Fibroblast of lung (primary cell): Measurements from ENCODE around the gene EFCAB12. TPM values are rescaled to one million over a fixed set of nuclear protein-coding genes. Genes with fewer than 3 reads are reported as not detected.
A peak's percentile ranks its signal among the peaks of the same experiment; 100 is the strongest.
"Not testable (repeated sequence)": the region's sequence is repeated elsewhere in the genome, so short reads cannot be mapped to it uniquely, and the experiment has no call there.

Source experiments
- DNase-seq, 2 donors: peaks; one replicate each; pipeline versions ENCODE4 v3.0.0 to v3.0.0-alpha.2; 2010; ENCODE audit warnings: low read depth in 2 of 2
- H2AFZ ChIP-seq: 2 replicates; pipeline ENCODE4 v1.5.1; 2012; ENCODE audit warnings: low read length, control low read depth, inconsistent platforms
- H3K27ac ChIP-seq: 2 replicates; pipeline ENCODE4 v1.5.1; 2011; ENCODE audit warnings: low read length, control low read depth; ENCODE audit not compliant: insufficient read depth
- H3K27me3 ChIP-seq: 2 replicates; pipeline ENCODE4 v1.5.1; 2011; ENCODE audit warnings: mild to moderate bottlenecking, low read length; ENCODE audit not compliant: control insufficient read depth, insufficient read depth
- H3K36me3 ChIP-seq: 2 replicates; pipeline ENCODE4 v1.5.1; 2011; ENCODE audit warnings: low read length; ENCODE audit not compliant: control insufficient read depth, insufficient read depth
- H3K4me1 ChIP-seq: 2 replicates; pipeline ENCODE4 v1.5.1; 2011; ENCODE audit warnings: low read length; ENCODE audit not compliant: control insufficient read depth, insufficient read depth; ENCODE audit errors: extremely low read depth
- H3K4me2 ChIP-seq: 2 replicates; pipeline ENCODE4 v1.5.1; 2011; ENCODE audit warnings: low read length, control low read depth; ENCODE audit not compliant: insufficient read depth; ENCODE audit errors: extremely low read depth
- H3K4me3 ChIP-seq, 4 experiments: fragments of 200-600 bp in 1 of 4; sonication (generic) in 1 of 4; replicated peaks in 1 of 4; 2 replicates each; pipeline ENCODE4 v1.5.1; 2011 to 2016; ENCODE audit warnings: low read length in 4 of 4, low read depth in 3 of 4, mild to moderate bottlenecking in 3 of 4, control low read depth in 2 of 4, inconsistent platforms in 1 of 4, mixed read lengths in 1 of 4; ENCODE audit not compliant: insufficient read depth in 1 of 4; ENCODE audit errors: control extremely low read depth in 1 of 4
- H3K79me2 ChIP-seq: 2 replicates; pipeline ENCODE4 v1.5.1; 2012; ENCODE audit warnings: mild to moderate bottlenecking, low read length, inconsistent platforms; ENCODE audit not compliant: control insufficient read depth, insufficient read depth
- H3K9ac ChIP-seq: 2 replicates; pipeline ENCODE4 v1.5.1; 2011; ENCODE audit warnings: mild to moderate bottlenecking, low read length, control low read depth; ENCODE audit not compliant: insufficient read depth
- H3K9me3 ChIP-seq: 2 replicates; pipeline ENCODE4 v1.5.1; 2012; ENCODE audit warnings: low read depth, low read length; ENCODE audit not compliant: control insufficient read depth, insufficient read depth
- H4K20me1 ChIP-seq: 2 replicates; pipeline ENCODE4 v1.5.1; 2011; ENCODE audit warnings: low read length; ENCODE audit not compliant: control insufficient read depth, insufficient read depth; ENCODE audit errors: extremely low read depth
- CTCF ChIP-seq, 2 donors: IDR thresholded peaks in 1 of 2; conservative IDR thresholded peaks in 1 of 2; 1 replicate in 1 of 2; 2 replicates in 1 of 2; pipeline ENCODE4 v1.5.1; 2011 to 2012; ENCODE audit warnings: low read length in 2 of 2, control low read depth in 1 of 2, inconsistent platforms in 1 of 2, low read depth in 1 of 2, mild to moderate bottlenecking in 1 of 2
- EZH2 ChIP-seq: IDR thresholded peaks from 2 replicates; pipeline ENCODE4 v1.5.1; 2012; ENCODE audit warnings: low read length, control low read depth, mild to moderate bottlenecking; ENCODE audit errors: missing control alignments
- polyA plus RNA-seq, 2 donors: library from polyadenylated mRNA; depleted of rRNA in 1 of 2; stranded (reverse) in 1 of 2; unstranded in 1 of 2; fragments of >200 nt; gene quantifications; 2 replicates each; pipeline ENCODE4 v1.2.1, GENCODE V29; 2011 to 2012; ENCODE audit warnings: missing spikeins in 1 of 2
- total RNA-seq: library from RNA; depleted of rRNA; stranded (reverse); fragments of >200 nt; gene quantifications from 2 replicates; pipeline ENCODE4 v1.2.1, GENCODE V29; 2014

EFCAB12 gene
- total and polyA plus RNA-seq, 2 donors (not counting 1 experiment from before 2014, with no cell fraction given) = 0.17 TPM; not detected in 1

- TF ChIP-seq EZH2 (no peak), CTCF (conservative IDR thresholded peaks at IDR 0.05 in 1 of 2, IDR thresholded peaks at IDR 0.05 in 1 of 2; ENCODE audit: low read depth in 1 of 2, low read length in 2 of 2) (no peak)
- peaks cover 23% of the 10 kb centered on the region for H3K4me1 ChIP-seq
- peak overlapping the region; percentile 77 for H3K27ac ChIP-seq
- DNase-seq = peak in 1 of 2 donors; percentile 16
- peak overlapping the region; percentile 66 for H3K4me2 ChIP-seq
- no peaks in the 10 kb centered on the region for H4K20me1 ChIP-seq
- H3K9ac ChIP-seq = no peak overlapping the region
- H3K27me3 ChIP-seq = no peaks in the 10 kb centered on the region
- H2AFZ ChIP-seq = no peak overlapping the region
- no peaks in the 10 kb centered on the region for H3K9me3 ChIP-seq
- peaks cover 14% of the 10 kb centered on the region for H3K36me3 ChIP-seq
- H3K79me2 ChIP-seq = peaks cover 2% of the 10 kb centered on the region
- H3K4me3 ChIP-seq = no peak overlapping the region
Measured at GRCh38 chr3:129389572-129389937, 38.9 kb downstream of the EFCAB12 start.

GRCh38 chr3:129388791-129389571 lies 39.5 kb downstream of the EFCAB12 start:
- H3K4me3 ChIP-seq, H3K27me3 ChIP-seq, H3K9ac ChIP-seq, H3K9me3 ChIP-seq, H3K79me2 ChIP-seq, H4K20me1 ChIP-seq, H2AFZ ChIP-seq: not testable (repeated sequence)
- peaks cover 23% of the 10 kb centered on the region for H3K4me1 ChIP-seq
- peak overlapping the region; percentile 94 for H3K27ac ChIP-seq
- peak overlapping the region; percentile 66 for H3K4me2 ChIP-seq
- H3K36me3 ChIP-seq = peaks cover 14% of the 10 kb centered on the region
- DNase-seq = peak; percentile 82 to 85

- Histone ChIP-seq H4K20me1 (no peaks in the 10 kb centered on the region), H3K4me3 (no peak overlapping the region), H3K9me3 (no peaks in the 10 kb centered on the region), H3K4me1 (peaks cover 23% of the 10 kb centered on the region), H3K79me2 (no peaks in the 10 kb centered on the region), H3K27me3 (no peaks in the 10 kb centered on the region), H3K9ac (no peak overlapping the region), H2AFZ (no peak overlapping the region), H3K4me2 (no peak overlapping the region), H3K36me3 (peaks cover 12% of the 10 kb centered on the region), H3K27ac (peak overlapping the region; percentile 94)
- TF ChIP-seq CTCF (conservative IDR thresholded peaks at IDR 0.05 in 1 of 2, IDR thresholded peaks at IDR 0.05 in 1 of 2; ENCODE audit: low read depth in 1 of 2, low read length in 2 of 2) = no peak
- TF ChIP-seq EZH2 = no peak
- DNase-seq = no peak
Measured at GRCh38 chr3:129387487-129387886, 40.9 kb downstream of the EFCAB12 start.
